MCF 10A (cell line): ENCODE results near the gene PAK4. TPM values are rescaled to one million over a fixed set of nuclear protein-coding genes. Genes with fewer than 3 reads are reported as not detected.

Experiments
- BruUV-seq: library from RNA; stranded (reverse); fragments of 400-500 nt; replicated peaks from 2 replicates; lab custom pipeline; 2021; lab: Mats Ljungman, UMichigan
- CTCF ChIA-PET: fragments of 300-600 bp; sonication (Branson Sonifier 250); formaldehyde crosslinking; extraction: SDS; loops from one replicate; lab custom pipeline; 2021; ENCODE audit warnings: antibody characterized with exemption, inconsistent platforms; lab: Yijun Ruan, JAX
- POLR2A ChIA-PET: fragments of 300-600, 350-650 bp; sonication (Branson Sonifier 250); formaldehyde crosslinking; extraction: SDS; loops from one replicate; lab custom pipeline; 2020; ENCODE audit warnings: antibody characterized with exemption, inconsistent platforms; lab: Yijun Ruan, JAX
- DNase-seq: peaks from one replicate; pipeline ENCODE4 v3.0.0-alpha.2; 2018; ENCODE audit not compliant: unreplicated experiment
- H3K27ac Mint-ChIP-seq: one replicate; pipeline ENCODE4 v1.8.0; 2022; ENCODE audit warnings: mild to moderate bottlenecking, low read depth, mixed read lengths; ENCODE audit not compliant: unreplicated experiment
- H3K27me3 Mint-ChIP-seq: one replicate; pipeline ENCODE4 v1.8.0; 2022; ENCODE audit warnings: mixed read lengths; ENCODE audit not compliant: insufficient read depth, unreplicated experiment
- H3K36me3 Mint-ChIP-seq: one replicate; pipeline ENCODE4 v1.8.0; 2022; ENCODE audit warnings: mild to moderate bottlenecking, moderate library complexity, mixed read lengths; ENCODE audit not compliant: insufficient read depth, unreplicated experiment
- H3K4me1 Mint-ChIP-seq: one replicate; pipeline ENCODE4 v1.8.0; 2022; ENCODE audit warnings: mixed read lengths; ENCODE audit not compliant: insufficient read depth, unreplicated experiment
- H3K4me3 Mint-ChIP-seq: one replicate; pipeline ENCODE4 v1.8.0; 2022; ENCODE audit warnings: mild to moderate bottlenecking, moderate library complexity, mixed read lengths; ENCODE audit not compliant: unreplicated experiment
- H3K9me3 Mint-ChIP-seq: one replicate; pipeline ENCODE4 v1.8.0; 2022; ENCODE audit warnings: mixed read lengths; ENCODE audit not compliant: unreplicated experiment
- CTCF ChIP-seq: fragments of 200-600 bp; IDR thresholded peaks from one replicate; pipeline ENCODE4 v1.8.0; 2022; ENCODE audit warnings: antibody characterized with exemption, mild to moderate bottlenecking; ENCODE audit not compliant: unreplicated experiment
- intact Hi-C: fragments of 100-400 bp; cut with micrococcal nuclease; formaldehyde crosslinking; loops from 2 replicates; pipeline ENCODE4 v1.14.1; 2022
- total RNA-seq: library from RNA; stranded (reverse); gene quantifications from 2 replicates; pipeline ENCODE4 v1.2.3, GENCODE V29; 2022

PAK4 gene
- total RNA-seq, 1 experiment from 2014 or later = 29.5 TPM

DNA sequence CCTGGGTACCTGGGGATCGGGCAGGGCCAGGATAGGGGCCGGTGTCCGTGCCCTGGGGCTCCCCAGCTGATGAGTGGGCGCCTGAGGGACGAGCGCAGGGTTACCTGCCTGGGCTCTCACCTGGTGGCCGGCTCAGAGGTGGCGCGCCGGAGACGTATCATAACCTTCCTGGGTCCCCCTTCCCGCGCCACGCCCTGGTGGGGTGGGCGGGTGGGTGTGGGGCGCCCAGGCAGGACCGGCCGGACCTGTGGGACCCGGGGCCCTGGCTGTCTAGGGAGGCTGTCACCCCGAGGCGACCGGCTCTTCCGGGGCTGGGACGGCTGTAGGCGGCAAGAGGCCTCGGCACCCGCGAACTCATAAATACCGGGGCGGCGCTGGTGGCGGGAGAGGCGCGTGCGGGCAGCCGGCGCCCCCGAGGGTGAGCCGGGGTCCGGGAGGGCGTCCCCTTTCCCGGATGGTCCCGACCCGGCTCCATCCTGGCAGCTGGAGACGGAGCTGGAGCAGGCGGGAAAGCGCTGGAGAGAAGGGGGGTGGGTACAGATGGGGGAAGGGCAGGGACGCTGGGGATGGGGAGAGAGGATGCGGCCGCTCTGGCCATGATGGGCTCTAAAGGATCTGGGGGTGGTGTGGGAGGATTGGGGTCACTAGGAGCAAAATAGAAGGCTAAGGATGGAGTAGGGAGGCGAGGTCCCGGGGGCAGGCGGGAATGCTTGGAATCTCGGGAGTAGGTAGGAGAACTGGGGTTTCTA is 41.4 kb upstream of the PAK4 start, which contains the start of gene ACP7:
Gene ACP7, plus strand, starts transcription at position 386 of the 749 bp plus-strand sequence. CDS start 902 bp downstream, outside the sequence.
- ChIA-PET POLR2A (interaction anchor here (1.5 kb wide), 1 partner anchor 28 kb away, joined by 4 read pairs; no protein-coding TSS in a partner anchor), CTCF (interaction anchor here (0.6 kb wide), 1 partner anchor 146 kb away, joined by 3 read pairs; no protein-coding TSS in a partner anchor)
- Mint-ChIP-seq H3K27ac (no peak within 1 kb of the TSS), H3K4me1 (peaks cover 8% of the 10 kb centered on the region), H3K27me3 (peaks cover 20% of the 10 kb centered on the region), H3K9me3 (no peaks in the 10 kb centered on the region), H3K36me3 (no peaks in the 10 kb centered on the region), H3K4me3 (peak within 1 kb of the TSS; percentile 25)
- intact Hi-C loops = no loop called here
- BruUV-seq = no TSS peak
- no peak for TF ChIP-seq CTCF
- no peak for DNase-seq

GRCh38 chr19:39084732-39085080 is 40.9 kb upstream of the PAK4 start:
- no TSS peak for BruUV-seq
- no peak overlapping the region for H3K4me3 Mint-ChIP-seq
- no peak overlapping the region for H3K27ac Mint-ChIP-seq
- TF ChIP-seq CTCF = no peak
- no peaks in the 10 kb centered on the region for H3K36me3 Mint-ChIP-seq
- H3K27me3 Mint-ChIP-seq = peaks cover 26% of the 10 kb centered on the region
- DNase-seq = no peak
- intact Hi-C loops = no loop called here
- POLR2A ChIA-PET = no interaction called here
- peaks cover 8% of the 10 kb centered on the region for H3K4me1 Mint-ChIP-seq
- CTCF ChIA-PET = no interaction called here
- no peaks in the 10 kb centered on the region for H3K9me3 Mint-ChIP-seq

DNA sequence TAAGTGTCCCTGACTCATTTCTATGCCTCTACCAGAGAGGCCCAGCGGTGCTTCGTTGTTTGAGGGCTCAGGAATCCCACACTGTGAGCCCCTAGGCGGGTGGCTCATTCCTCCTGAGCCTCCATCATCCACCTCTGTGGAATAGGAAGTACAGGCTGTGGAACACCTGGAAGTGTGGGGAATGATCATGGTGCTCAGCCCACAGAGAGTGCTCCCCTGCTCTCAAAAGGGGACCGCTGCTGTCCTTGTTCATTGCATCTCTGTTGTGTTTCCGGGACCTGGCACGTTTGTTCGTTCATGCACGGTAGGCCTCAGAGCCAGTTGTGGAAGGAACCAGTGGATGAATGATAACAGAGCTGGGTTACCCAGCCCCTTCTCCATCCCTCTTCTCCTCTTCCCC is 40.2 kb upstream of the PAK4 start:
- peaks cover 31% of the 10 kb centered on the region for H3K27me3 Mint-ChIP-seq
- BruUV-seq = no TSS peak
- intact Hi-C loops = no loop called here
- H3K9me3 Mint-ChIP-seq = no peaks in the 10 kb centered on the region
- no peaks in the 10 kb centered on the region for H3K36me3 Mint-ChIP-seq
- POLR2A ChIA-PET = interaction anchor here (0.7 kb wide), 1 partner anchor 229 kb away, joined by 3 read pairs; no protein-coding TSS in a partner anchor
- DNase-seq = no peak
- no peak for TF ChIP-seq CTCF
- CTCF ChIA-PET = interaction anchor here (1.9 kb wide), 1 partner anchor 10 kb away, joined by 5 read pairs; no protein-coding TSS in a partner anchor
- no peak overlapping the region for H3K4me3 Mint-ChIP-seq
- H3K4me1 Mint-ChIP-seq = peaks cover 8% of the 10 kb centered on the region
- H3K27ac Mint-ChIP-seq = no peak overlapping the region

DNA sequence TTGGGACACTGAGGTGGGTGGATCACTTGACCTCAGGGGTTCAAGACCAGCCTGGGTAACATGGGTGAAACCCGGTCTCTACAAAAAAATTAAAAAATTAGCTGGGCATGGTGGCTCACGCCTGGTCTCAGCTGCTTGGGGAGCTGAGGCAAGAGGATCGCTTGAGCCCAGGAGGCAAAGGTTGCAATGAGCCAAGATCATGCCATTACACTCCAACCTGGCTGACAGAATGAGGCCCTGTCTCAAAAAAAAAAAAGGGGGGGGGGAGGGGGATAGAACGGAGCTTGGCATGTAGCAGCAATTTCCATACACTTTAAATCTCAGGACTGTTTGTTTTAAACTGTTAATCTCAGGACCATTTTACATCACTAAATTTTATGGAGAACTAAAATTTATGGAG is 39.2 kb upstream of the PAK4 start:
- Mint-ChIP-seq H3K4me1 (peaks cover 8% of the 10 kb centered on the region), H3K36me3 (no peaks in the 10 kb centered on the region), H3K27me3 (peaks cover 40% of the 10 kb centered on the region), H3K27ac (no peak overlapping the region), H3K9me3 (no peaks in the 10 kb centered on the region), H3K4me3 (no peak overlapping the region)
- no TSS peak for BruUV-seq
- no peak for TF ChIP-seq CTCF
- intact Hi-C loops = no loop called here
- ChIA-PET POLR2A (no interaction called here), CTCF (interaction anchor here (0.6 to 1.9 kb wide), 4 partner anchors 9 to 651 kb away, joined by 3 to 5 read pairs (median 4); no protein-coding TSS in a partner anchor)
- DNase-seq = no peak
